Measurements from ENCODE around the gene PTPRN. TPM values are rescaled to one million over a fixed set of nuclear protein-coding genes. Genes with fewer than 3 reads are reported as not detected.
A peak's percentile ranks its signal among the peaks of the same experiment; 100 is the strongest.

The PTPRN gene
- total RNA-seq, 2 experiments from 2014 or later = not detected

GRCh38 chr2:219296142-219296541 is 13.1 kb downstream of the PTPRN start:
- intact Hi-C loops (cut with DNase I, micrococcal nuclease) = loop anchor here (5.0 to 10.0 kb wide), 4 partner anchors 91 to 249 kb away; partner anchors contain the start of genes CHPF (in 1 of the 2), CNPPD1 (in 1 of the 2), DNPEP (in 1 of the 2) and RETREG2 (in 1 of the 2)
- Histone ChIP-seq H3K27ac (ENCODE audit: low read depth in 1 of 2, low read length in 2 of 2) (no peak overlapping the region), H3K4me1 (ENCODE audit: insufficient read depth, low read length) (peaks cover 33% of the 10 kb centered on the region), H3K4me3 (ENCODE audit: low read length) (no peak overlapping the region), H3K36me3 (ENCODE audit: insufficient read depth, low read length) (no peaks in the 10 kb centered on the region), H3K9me3 (ENCODE audit: control insufficient read depth in 1 of 2, insufficient read depth in 1 of 2, low read length in 2 of 2) (peaks cover 0 to 6% of the 10 kb centered on the region in 2 experiments), H3K27me3 (ENCODE audit: control insufficient read depth in 1 of 2, insufficient read depth in 2 of 2, low read length in 2 of 2) (peaks cover 0 to 4% of the 10 kb centered on the region in 2 experiments)
- no peak for TF ChIP-seq CTCF (IDR thresholded peaks at IDR 0.05)
- Mint-ChIP-seq H3K4me3 (no peak overlapping the region), H3K4me1 (ENCODE audit: low read depth) (peaks cover 32% of the 10 kb centered on the region), H3K9me3 (no peaks in the 10 kb centered on the region), H3K27me3 (peaks cover 17% of the 10 kb centered on the region), H3K27ac (no peak overlapping the region), H3K36me3 (ENCODE audit: low read depth) (no peaks in the 10 kb centered on the region)
- ChIA-PET POLR2A (interaction anchor here (1.8 to 3.3 kb wide), 8 partner anchors 17 to 120 kb away, joined by 7 to 55 read pairs (median 20); partner anchors contain the start of genes ANKZF1, ATG9A, CNPPD1 and DNAJB2), CTCF (interaction anchor here (1.6 to 2.6 kb wide), 5 partner anchors 15 to 124 kb away, joined by 17 to 190 read pairs (median 42); partner anchors contain the start of genes ANKZF1, ATG9A, DNAJB2 and SLC23A3)
- no peak for ATAC-seq (ENCODE audit: poor library complexity)
- DNase-seq = no peak

GRCh38 chr2:219294356-219295351 is 14.5 kb downstream of the PTPRN start:
- DNase-seq (peak; percentile 78 to 96 (median 88)), ATAC-seq (ENCODE audit: poor library complexity) (peak; percentile 94)
- Mint-ChIP-seq H3K27me3 (peaks cover 7% of the 10 kb centered on the region), H3K27ac (peak overlapping the region; percentile 14), H3K4me1 (ENCODE audit: low read depth) (peaks cover 32% of the 10 kb centered on the region), H3K36me3 (ENCODE audit: low read depth) (no peaks in the 10 kb centered on the region), H3K4me3 (peak overlapping the region; percentile 67), H3K9me3 (no peaks in the 10 kb centered on the region)
- ChIA-PET CTCF (interaction anchor here (0.7 to 2.6 kb wide), 42 partner anchors 13 to 414 kb away, joined by 3 to 190 read pairs (median 6); partner anchors contain the start of genes ABCB6, ANKZF1, ATG9A and CNPPD1), POLR2A (interaction anchor here (0.6 to 3.3 kb wide), 18 partner anchors 8 to 237 kb away, joined by 3 to 55 read pairs (median 7); partner anchors contain the start of genes ABCB6, ANKZF1, ATG9A and CNPPD1)
- H3K36me3 ChIP-seq (ENCODE audit: insufficient read depth, low read length) = no peaks in the 10 kb centered on the region
- intact Hi-C loops (cut with DNase I, micrococcal nuclease) = loop anchor here (1.0 to 10.0 kb wide), 8 partner anchors 15 to 250 kb away; partner anchors contain the start of genes ANKZF1 (in 1 of the 2), ATG9A (in 1 of the 2), CHPF (in 1 of the 2) and CNPPD1 (in 1 of the 2)
- H3K4me1 ChIP-seq (ENCODE audit: insufficient read depth, low read length) = peaks cover 33% of the 10 kb centered on the region
- TF ChIP-seq CTCF (IDR thresholded peaks at IDR 0.05) = peak; percentile 99
- H3K4me3 ChIP-seq (ENCODE audit: low read length) = peak overlapping the region; percentile 55
- no peak overlapping the region for H3K27ac ChIP-seq (ENCODE audit: low read depth in 1 of 2, low read length in 2 of 2)
- H3K9me3 ChIP-seq (ENCODE audit: control insufficient read depth in 1 of 2, insufficient read depth in 1 of 2, low read length in 2 of 2) = peaks cover 0 to 3% of the 10 kb centered on the region in 2 experiments
- H3K27me3 ChIP-seq (ENCODE audit: control insufficient read depth in 1 of 2, insufficient read depth in 2 of 2, low read length in 2 of 2) = peaks cover 0 to 3% of the 10 kb centered on the region in 2 experiments

GRCh38 chr2:219293736-219294231 is 15.4 kb downstream of the PTPRN start:
- H3K27me3 ChIP-seq (ENCODE audit: control insufficient read depth in 1 of 2, insufficient read depth in 2 of 2, low read length in 2 of 2) = no peaks in the 10 kb centered on the region
- peaks cover 30% of the 10 kb centered on the region for H3K4me1 ChIP-seq (ENCODE audit: insufficient read depth, low read length)
- H3K4me3 Mint-ChIP-seq = peak overlapping the region; percentile 44
- TF ChIP-seq CTCF (IDR thresholded peaks at IDR 0.05) = no peak
- peaks cover 2% of the 10 kb centered on the region for H3K27me3 Mint-ChIP-seq
- ChIA-PET POLR2A (interaction anchor here (1.3 to 3.3 kb wide), 5 partner anchors 15 to 117 kb away, joined by 6 to 55 read pairs (median 26); partner anchors contain the start of genes ANKZF1, ATG9A, CNPPD1 and DNAJB2), CTCF (interaction anchor here (1.4 to 2.6 kb wide), 3 partner anchors 13 to 396 kb away, joined by 4 to 190 read pairs (median 17); partner anchors contain the start of gene DNAJB2)
- H3K4me3 ChIP-seq (ENCODE audit: low read length) = no peak overlapping the region
- H3K9me3 Mint-ChIP-seq = no peaks in the 10 kb centered on the region
- H3K36me3 ChIP-seq (ENCODE audit: insufficient read depth, low read length) = no peaks in the 10 kb centered on the region
- no peaks in the 10 kb centered on the region for H3K36me3 Mint-ChIP-seq (ENCODE audit: low read depth)
- no peak for ATAC-seq (ENCODE audit: poor library complexity)
- H3K4me1 Mint-ChIP-seq (ENCODE audit: low read depth) = peaks cover 30% of the 10 kb centered on the region
- DNase-seq = peak in 1 of 14 experiments; percentile 16
- H3K27ac ChIP-seq (ENCODE audit: low read depth in 1 of 2, low read length in 2 of 2) = no peak overlapping the region
- intact Hi-C loops (cut with DNase I, micrococcal nuclease) = loop anchor here in 1 of 2 experiments (2.0 to 10.0 kb wide), 3 partner anchors 41 to 251 kb away; partner anchors contain the start of genes ANKZF1, ATG9A, CHPF and TMEM198
- H3K9me3 ChIP-seq (ENCODE audit: control insufficient read depth in 1 of 2, insufficient read depth in 1 of 2, low read length in 2 of 2) = no peaks in the 10 kb centered on the region
- H3K27ac Mint-ChIP-seq = no peak overlapping the region

Data from CD4-positive, alpha-beta T cell (primary cell).